Mucosa of gallbladder (tissue), 1 donor: Measurements from ENCODE around the gene SIRT2. TPM values are rescaled to one million over a fixed set of nuclear protein-coding genes. Genes with fewer than 3 reads are reported as not detected.

Experiments used
- DNase-seq: peaks from one replicate; pipeline ENCODE4 v3.0.0-alpha.2; 2020; ENCODE audit warnings: low spot score
- total RNA-seq: library from RNA; stranded (reverse); gene quantifications from one replicate; pipeline ENCODE4 v1.2.1, GENCODE V29; 2021
- donor health status: DM: no; HTN: no; CAD: no.

SIRT2 gene
- total RNA-seq, 1 donor from 2014 or later, result 63.0 TPM

GRCh38 chr19:38845374-38846024 is 53.9 kb downstream of the SIRT2 start:
- no peak for DNase-seq

- DNase-seq, result no peak
These were observed 55.2 kb downstream of the SIRT2 start for GRCh38 chr19:38844093-38844686.

- no peak for DNase-seq
These were observed 56.2 kb downstream of the SIRT2 start for GRCh38 chr19:38843175-38843758.

- peak; percentile 45 for DNase-seq
These were observed 56.8 kb downstream of the SIRT2 start for GRCh38 chr19:38842439-38843174.

DNA sequence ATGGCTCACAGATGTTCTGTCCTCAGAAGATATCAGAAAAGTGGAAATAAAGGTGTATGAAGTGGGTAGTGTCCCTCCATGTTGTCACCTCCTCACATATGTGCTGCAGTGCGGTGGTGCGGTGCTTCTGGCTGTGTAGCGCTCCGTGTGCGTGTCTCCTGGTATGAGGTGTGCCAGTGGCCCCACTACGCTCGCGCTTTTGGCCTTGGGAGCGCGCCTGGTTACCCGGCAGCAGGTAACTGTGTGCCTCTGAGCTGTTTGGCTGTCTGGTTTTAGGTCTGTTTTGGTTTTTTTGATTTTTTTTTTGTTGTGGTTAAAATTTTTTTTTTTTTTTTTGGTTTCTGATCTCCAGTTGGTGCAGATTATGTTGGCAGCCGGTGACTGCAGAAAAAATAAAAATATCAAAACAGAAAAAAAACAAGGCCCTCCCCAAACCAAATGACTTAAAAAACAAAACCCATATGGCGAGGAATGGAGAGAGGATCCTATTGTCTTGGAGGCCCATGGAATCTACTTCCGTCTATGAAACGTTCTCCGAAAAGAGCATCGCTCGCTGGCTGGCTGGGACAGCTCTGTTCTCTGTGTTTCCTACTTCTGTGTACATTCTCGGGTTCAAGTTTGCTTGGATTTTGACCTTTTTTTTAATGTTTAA is 57.5 kb downstream of the SIRT2 start:
- DNase-seq, result no peak

- DNase-seq, result no peak
These were observed 58.1 kb downstream of the SIRT2 start for GRCh38 chr19:38841180-38841766.

- no peak for DNase-seq
These were observed 58.8 kb downstream of the SIRT2 start for GRCh38 chr19:38840583-38840968.

DNA sequence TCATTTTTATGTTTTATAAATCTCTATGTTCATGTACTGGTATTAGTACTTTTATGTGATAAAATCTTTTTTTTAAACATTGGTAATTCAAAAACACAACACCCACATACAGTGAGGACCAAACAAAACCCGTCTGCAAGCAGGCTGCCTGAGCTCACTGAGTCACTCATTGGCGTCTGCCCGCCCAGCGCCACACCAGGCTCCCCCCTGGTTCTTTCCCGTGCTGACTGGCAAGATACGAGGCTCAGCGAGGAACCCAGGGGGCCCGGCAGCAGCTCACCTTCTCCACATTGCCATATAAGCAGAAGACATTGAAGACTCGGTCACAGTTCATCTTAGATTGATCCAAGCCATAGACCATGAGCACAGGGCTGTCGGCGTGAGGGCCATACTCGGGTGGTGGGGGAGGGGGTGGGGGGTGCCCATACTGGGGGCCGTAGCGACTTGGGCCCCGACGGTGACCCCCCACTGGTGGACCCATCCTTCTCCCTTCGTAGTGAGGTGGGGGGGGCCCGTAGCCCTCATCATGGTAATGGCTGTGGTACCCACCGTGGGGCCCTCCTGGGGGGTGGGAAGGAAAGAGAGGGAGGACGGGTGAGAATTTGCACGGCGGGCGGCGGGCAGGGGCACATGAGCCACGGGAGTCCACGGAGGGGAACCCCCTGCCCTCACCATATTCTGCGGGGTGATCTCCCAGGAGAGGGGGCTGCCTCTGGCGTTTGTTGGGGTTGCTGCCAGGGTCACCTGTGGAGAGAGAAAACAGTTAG is 59.4 kb downstream of the SIRT2 start:
- DNase-seq, result no peak

DNA sequence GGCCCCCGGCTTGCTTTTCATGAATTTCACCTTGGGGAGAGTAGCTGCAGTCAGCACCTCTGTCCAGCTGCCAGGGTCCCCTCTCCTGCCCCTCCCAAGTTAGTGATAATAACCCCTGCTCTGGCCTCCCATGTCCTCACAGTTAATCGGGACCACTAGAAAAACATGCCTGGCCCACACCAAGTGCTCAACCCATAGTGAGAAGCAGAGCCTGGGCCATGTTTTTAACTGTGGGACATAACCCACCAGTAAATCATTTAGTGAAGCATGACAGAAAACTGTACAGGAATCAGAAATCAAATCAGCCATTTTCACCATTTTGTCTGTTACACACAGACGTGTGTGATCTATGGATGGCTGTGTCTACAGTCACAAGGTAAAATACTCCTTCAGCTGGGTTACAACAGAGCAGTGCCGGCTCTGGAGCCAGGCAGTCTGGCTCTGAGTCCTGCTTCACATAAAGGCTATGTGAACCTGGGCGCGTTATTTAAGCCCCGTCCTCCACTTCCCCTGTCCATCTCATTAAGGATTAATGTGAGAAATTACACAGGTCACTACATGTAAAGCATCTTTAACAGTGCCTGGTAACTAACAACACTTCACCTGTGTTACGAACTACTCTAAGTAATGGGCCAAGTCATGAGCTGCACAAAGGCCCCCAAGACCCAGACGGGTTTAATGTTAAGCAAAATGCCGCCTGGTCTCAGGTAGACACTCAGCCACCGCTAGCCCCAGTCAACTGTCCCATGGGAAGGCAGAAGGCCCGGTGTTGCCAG is 60.2 kb downstream of the SIRT2 start:
- no peak for DNase-seq

DNA sequence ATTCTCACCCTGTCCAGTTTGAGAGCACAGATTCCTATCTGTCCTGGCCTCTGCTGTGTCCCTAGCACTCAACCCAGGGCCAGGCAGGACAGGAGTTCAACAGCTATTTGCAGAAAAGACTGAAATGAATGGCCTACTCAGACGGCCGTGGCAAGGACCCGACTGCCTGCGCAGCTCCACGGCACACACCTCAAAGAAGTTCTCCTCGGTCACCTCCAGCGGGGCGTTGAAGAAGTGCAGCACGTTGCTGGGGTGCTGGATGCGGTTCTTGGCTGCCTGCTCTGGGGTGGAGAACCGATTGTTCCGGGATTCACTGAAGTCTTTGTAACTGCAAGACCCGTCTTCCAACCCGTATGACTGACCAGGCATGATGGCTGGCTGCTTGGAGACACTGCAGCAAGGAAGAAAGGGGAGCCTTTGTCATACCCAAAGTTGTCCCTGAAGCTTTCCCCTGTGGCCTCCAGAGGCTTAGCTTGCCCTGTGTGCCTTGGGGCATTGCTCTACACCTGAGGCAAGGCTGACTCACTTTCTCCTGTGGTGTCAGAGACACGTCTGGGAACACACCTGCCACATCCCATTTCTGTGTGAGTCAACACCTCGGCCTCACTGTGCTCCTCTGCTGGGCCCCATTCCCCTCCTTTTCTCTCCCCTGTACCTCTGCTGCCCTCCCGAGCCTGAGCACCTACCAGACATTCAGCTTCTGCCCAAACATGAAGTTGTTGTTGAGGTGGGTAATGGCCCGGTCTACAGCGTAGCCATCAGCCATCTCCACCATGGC is 61.0 kb downstream of the SIRT2 start:
- no peak for DNase-seq

- no peak for DNase-seq
These were observed 61.7 kb downstream of the SIRT2 start for GRCh38 chr19:38837656-38838121.

DNA sequence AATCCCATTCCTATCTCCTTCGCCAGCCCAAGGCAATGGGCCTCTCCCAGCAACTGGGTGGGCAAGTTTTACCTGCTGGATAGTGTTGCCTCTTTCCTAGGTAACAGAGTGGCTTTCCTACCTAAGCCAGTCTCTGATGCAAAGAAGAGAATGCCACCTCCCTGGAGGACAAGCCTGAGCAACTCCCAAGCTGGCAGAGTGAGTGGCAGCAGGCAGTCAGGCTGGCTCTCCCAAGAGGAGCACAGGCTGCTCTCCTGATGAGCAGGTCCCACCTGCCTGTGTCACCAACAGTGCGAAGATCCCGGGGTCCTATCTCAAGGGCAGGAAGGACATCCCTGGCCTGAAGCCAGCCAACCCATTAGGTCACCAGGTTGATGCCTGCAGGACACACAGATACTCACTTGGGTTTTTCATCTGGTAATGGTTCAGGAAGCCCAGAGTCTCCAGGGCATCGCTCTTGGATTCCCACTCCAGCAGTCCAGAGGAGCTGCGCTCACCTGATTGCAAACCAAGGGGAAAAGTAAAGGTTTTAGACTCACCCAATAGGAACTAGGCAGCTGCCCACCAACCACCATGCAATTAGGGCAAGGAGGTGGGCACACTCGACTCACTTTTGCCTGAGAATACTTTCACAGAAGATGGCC is 62.3 kb downstream of the SIRT2 start:
- no peak for DNase-seq

GRCh38 chr19:38836159-38836982 is 63.0 kb downstream of the SIRT2 start:
- DNase-seq, result no peak

- DNase-seq, result no peak
These were observed 64.8 kb downstream of the SIRT2 start for GRCh38 chr19:38834590-38834989.

DNA sequence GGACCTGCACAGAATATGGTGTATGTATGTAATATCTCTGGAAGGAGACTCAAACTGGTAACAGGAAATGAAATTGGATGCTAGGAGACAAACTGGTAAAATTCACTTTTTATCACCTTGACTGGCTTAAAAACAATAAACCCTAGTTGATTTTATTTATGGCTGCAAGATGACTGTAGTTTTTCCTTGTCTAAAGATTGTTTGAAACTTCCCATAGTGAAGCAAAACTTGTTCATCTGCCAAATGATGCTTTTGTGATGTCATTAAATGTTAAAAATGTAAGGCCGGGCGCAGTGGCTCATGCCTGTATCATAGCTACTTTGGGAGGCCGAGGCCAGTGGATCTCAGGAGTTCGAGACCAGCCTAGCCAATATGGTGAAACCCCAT is 65.3 kb downstream of the SIRT2 start:
- DNase-seq, result no peak

- DNase-seq, result no peak
These were observed 66.4 kb downstream of the SIRT2 start for GRCh38 chr19:38833092-38833425.

DNA sequence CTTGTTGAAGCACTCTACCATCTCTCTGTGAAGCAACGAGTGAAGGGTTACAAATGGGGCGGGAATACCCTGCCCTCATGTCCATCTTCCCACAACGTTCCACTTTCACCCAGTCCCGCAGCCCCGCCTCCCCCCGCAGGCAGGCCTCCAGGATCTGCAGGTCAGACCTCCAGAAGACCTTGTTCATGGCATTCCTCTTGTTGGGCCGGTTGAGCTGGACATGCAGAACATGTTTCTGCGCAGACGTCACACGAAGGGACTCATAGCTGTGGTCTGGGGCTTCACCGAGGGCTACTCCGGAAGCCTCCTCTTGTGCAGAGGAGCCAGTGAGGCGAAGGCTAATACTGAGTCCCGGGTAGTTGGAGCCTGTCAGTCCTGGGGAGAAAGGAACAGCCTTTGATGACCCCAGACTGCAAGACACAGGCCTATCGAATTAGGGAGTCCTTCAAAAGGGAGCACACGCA is 68.2 kb downstream of the SIRT2 start:
- peak; percentile 70 for DNase-seq
